Measurements from ENCODE around the gene PRKAG1.
A peak's percentile ranks its signal among the peaks of the same experiment; 100 is the strongest.

The PRKAG1 gene

GRCh38 chr12:49031573-49032161 is 13.1 kb upstream of the PRKAG1 start:
- no peak for DNase-seq (ENCODE audit: low read depth in 2 of 2)

GRCh38 chr12:49030714-49031572 is 12.4 kb upstream of the PRKAG1 start:
- no peak for DNase-seq (ENCODE audit: low read depth in 2 of 2)

- DNase-seq (ENCODE audit: low read depth in 2 of 2) = no peak
These were observed 11.5 kb upstream of the PRKAG1 start for GRCh38 chr12:49030119-49030518.

GRCh38 chr12:49028666-49029275 is 10.2 kb upstream of the PRKAG1 start:
- no peak for DNase-seq (ENCODE audit: low read depth in 2 of 2)

GRCh38 chr12:49027846-49028555 is 9.4 kb upstream of the PRKAG1 start:
- no peak for DNase-seq (ENCODE audit: low read depth in 2 of 2)

- DNase-seq (ENCODE audit: low read depth in 2 of 2) = no peak
These were observed 8.3 kb upstream of the PRKAG1 start for GRCh38 chr12:49026678-49027480.

GRCh38 chr12:49026101-49026500 is 7.5 kb upstream of the PRKAG1 start:
- no peak for DNase-seq (ENCODE audit: low read depth in 2 of 2)

GRCh38 chr12:49025463-49025862 is 6.9 kb upstream of the PRKAG1 start:
- no peak for DNase-seq (ENCODE audit: low read depth in 2 of 2)

GRCh38 chr12:49024543-49024942 is 6.0 kb upstream of the PRKAG1 start:
- no peak for DNase-seq (ENCODE audit: low read depth in 2 of 2)

GRCh38 chr12:49023812-49024211 is 5.2 kb upstream of the PRKAG1 start:
- no peak for DNase-seq (ENCODE audit: low read depth in 2 of 2)

- DNase-seq (ENCODE audit: low read depth in 2 of 2) = no peak
These were observed 4.1 kb upstream of the PRKAG1 start for GRCh38 chr12:49022558-49023178.

GRCh38 chr12:49021292-49021915 is 2.8 kb upstream of the PRKAG1 start:
- no peak for DNase-seq (ENCODE audit: low read depth in 2 of 2)

- DNase-seq (ENCODE audit: low read depth in 2 of 2) = no peak
These were observed 1.9 kb upstream of the PRKAG1 start for GRCh38 chr12:49020441-49020840.

- no peak for DNase-seq (ENCODE audit: low read depth in 2 of 2)
These were observed 1.1 kb upstream of the PRKAG1 start for GRCh38 chr12:49019443-49020324.

GRCh38 chr12:49019120-49019430 is 499 bp upstream of the PRKAG1 start:
- no peak for DNase-seq (ENCODE audit: low read depth in 2 of 2)

- DNase-seq (ENCODE audit: low read depth in 2 of 2) = peak in 1 of 2 donors; percentile 54
These were observed 700 bp downstream of the PRKAG1 start for GRCh38 chr12:49017891-49018260.

GRCh38 chr12:49015196-49015595 is 3.4 kb downstream of the PRKAG1 start:
- DNase-seq (ENCODE audit: low read depth in 2 of 2) = no peak

- DNase-seq (ENCODE audit: low read depth in 2 of 2) = no peak
These were observed 4.0 kb downstream of the PRKAG1 start for GRCh38 chr12:49014547-49014946.

- DNase-seq (ENCODE audit: low read depth in 2 of 2) = no peak
These were observed 5.1 kb downstream of the PRKAG1 start for GRCh38 chr12:49013428-49013827.

GRCh38 chr12:49012739-49013138 is 5.8 kb downstream of the PRKAG1 start:
- no peak for DNase-seq (ENCODE audit: low read depth in 2 of 2)

All from stimulated activated CD4-positive, alpha-beta T cell treated with anti-CD3 and anti-CD28 coated beads, Interleukin-4, amount 100 ng/mL, for 48 hours (primary cell).